GM23248 (cell line): ENCODE results near the gene CPLX3. TPM values are rescaled to one million over a fixed set of nuclear protein-coding genes. Genes with fewer than 3 reads are reported as not detected.

Experiments used
- DNase-seq: peaks from one replicate; pipeline ENCODE4 v3.0.0-alpha.2; 2015
- H2AFZ ChIP-seq: fragments of 200-600 bp; sonication (generic); 2 replicates; pipeline ENCODE4 v1.6.1; 2016; ENCODE audit warnings: antibody characterized with exemption
- H3F3A ChIP-seq: fragments of 200-600 bp; sonication (generic); 2 replicates; pipeline ENCODE4 v1.6.1; 2016; ENCODE audit warnings: mild to moderate bottlenecking, antibody characterized with exemption, mixed run types; ENCODE audit not compliant: insufficient read depth
- H3K27ac ChIP-seq: fragments of 200-600 bp; sonication (generic); 2 replicates; pipeline ENCODE4 v1.5.1; 2016; ENCODE audit warnings: mild to moderate bottlenecking
- H3K27me3 ChIP-seq: fragments of 200-600 bp; sonication (generic); replicated peaks from 2 replicates; pipeline ENCODE4 v1.6.1; 2016; ENCODE audit warnings: mild to moderate bottlenecking; ENCODE audit not compliant: insufficient read depth
- H3K36me3 ChIP-seq: fragments of 200-600 bp; sonication (generic); 2 replicates; pipeline ENCODE4 v1.6.1; 2016; ENCODE audit warnings: low read depth, mild to moderate bottlenecking
- H3K4me1 ChIP-seq: fragments of 200-600 bp; sonication (generic); 2 replicates; pipeline ENCODE4 v1.6.1; 2016; ENCODE audit warnings: mild to moderate bottlenecking; ENCODE audit not compliant: insufficient read depth
- H3K4me2 ChIP-seq: fragments of 200-600 bp; sonication (generic); one replicate; pipeline ENCODE4 v1.6.1; 2016; ENCODE audit warnings: mild to moderate bottlenecking; ENCODE audit not compliant: unreplicated experiment
- H3K4me3 ChIP-seq: fragments of 200-600 bp; sonication (generic); 2 replicates; pipeline ENCODE4 v1.5.1; 2016; ENCODE audit warnings: mild to moderate bottlenecking
- H3K79me2 ChIP-seq: fragments of 200-600 bp; sonication (generic); 2 replicates; pipeline ENCODE4 v1.6.1; 2016; ENCODE audit warnings: mild to moderate bottlenecking; ENCODE audit not compliant: insufficient read depth
- H3K9ac ChIP-seq: fragments of 200-600 bp; sonication (generic); 2 replicates; pipeline ENCODE4 v1.6.1; 2016; ENCODE audit warnings: mild to moderate bottlenecking
- H3K9me2 ChIP-seq: fragments of 200-600 bp; sonication (generic); 2 replicates; pipeline ENCODE4 v1.6.1; 2016; ENCODE audit warnings: mixed run types, mild to moderate bottlenecking, moderate library complexity; ENCODE audit not compliant: insufficient read depth
- H3K9me3 ChIP-seq: fragments of 200-600 bp; sonication (generic); one replicate; pipeline ENCODE4 v1.6.1; 2017; ENCODE audit warnings: low read depth
- H4K20me1 ChIP-seq: fragments of 200-600 bp; sonication (generic); 2 replicates; pipeline ENCODE4 v1.6.0; 2016; ENCODE audit not compliant: insufficient read depth
- EZH2 ChIP-seq: fragments of 200-600 bp; sonication (generic); IDR thresholded peaks from 2 replicates; pipeline ENCODE4 v1.6.1; 2018; ENCODE audit warnings: antibody characterized with exemption, mild to moderate bottlenecking; ENCODE audit not compliant: insufficient read depth, poor library complexity, severe bottlenecking
- EZH2phosphoT487 ChIP-seq: fragments of 200-600 bp; sonication (generic); IDR thresholded peaks from 2 replicates; pipeline ENCODE4 v1.6.1; 2018; ENCODE audit warnings: antibody characterized with exemption, moderate library complexity, mild to moderate bottlenecking, low read depth; ENCODE audit not compliant: insufficient read depth
- WGBS, 2 experiments: methylation state at CpG; one replicate each; pipeline ENCODE4 v1.1.6; 2015 to 2017; ENCODE audit warnings: low lambda C conversion rate in 2 of 2, low coverage in 1 of 2; ENCODE audit errors: missing lambda C conversion rate in 2 of 2; 5-methylcytosine and 5-hydroxymethylcytosine counted together
- in situ Hi-C: fragments of 300-500 bp; cut with MboI; formaldehyde crosslinking; loops from 2 replicates; pipeline ENCODE4 v1.15.0; 2020
- polyA plus RNA-seq: library from polyadenylated mRNA; unstranded; fragments of >200 nt; fragmentation: Nextera tagmentation; extraction: Ambion mirVana; gene quantifications from 2 replicates; pipeline ENCODE4 v1.2.1, GENCODE V29; 2016
- total RNA-seq: library from RNA; depleted of rRNA; stranded (reverse); fragments of >200 nt; shearing (Covaris generic); gene quantifications from 2 replicates; pipeline ENCODE4 v1.2.3, GENCODE V29; 2014

CPLX3 gene
- total and polyA plus RNA-seq, 2 experiments from 2014 or later = not detected

DNA sequence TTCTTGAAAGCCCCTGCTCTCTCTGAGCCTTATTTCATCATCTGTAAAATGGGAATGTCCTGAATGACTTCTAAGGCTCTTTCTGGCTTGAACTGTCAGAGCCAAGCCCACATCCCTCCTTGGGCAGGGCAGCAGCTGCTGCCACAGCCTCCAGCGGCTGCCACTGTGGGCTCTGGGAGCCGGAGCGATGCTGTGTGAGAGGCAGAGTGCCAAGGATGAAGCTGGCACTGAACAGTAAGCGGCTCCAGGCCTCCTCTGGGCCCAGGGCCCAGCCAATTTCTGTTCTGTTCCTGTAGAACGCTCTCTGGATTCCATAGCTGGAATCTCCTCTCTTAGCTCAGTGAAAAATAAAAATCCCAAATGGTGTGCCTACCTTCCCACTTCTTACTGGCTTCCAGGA is 4.4 kb downstream of the CPLX3 start:
- no peaks in the 10 kb centered on the region for H3K9me2 ChIP-seq
- no peaks in the 10 kb centered on the region for H3K36me3 ChIP-seq
- in situ Hi-C loops = no loop called here
- no peaks in the 10 kb centered on the region for H3K79me2 ChIP-seq
- DNase-seq = no peak
- H3K4me2 ChIP-seq = no peak overlapping the region
- H3K4me1 ChIP-seq = no peaks in the 10 kb centered on the region
- TF ChIP-seq EZH2phosphoT487 (no peak), EZH2 (no peak)
- 45 to 54% methylated on average over 5 of the region's 5 CpGs for WGBS, 2 experiments
- no peak overlapping the region for H3K9ac ChIP-seq
- no peak overlapping the region for H3K27ac ChIP-seq
- no peaks in the 10 kb centered on the region; the same call in none of the 2 replicates for H3K27me3 ChIP-seq
- H3F3A ChIP-seq = 0 out of 2 replicates have a peak, but pooled peaks cover 4% of the 10 kb centered on the region
- no peak overlapping the region for H3K4me3 ChIP-seq
- no peak overlapping the region for H2AFZ ChIP-seq
- no peaks in the 10 kb centered on the region for H4K20me1 ChIP-seq
- no peaks in the 10 kb centered on the region for H3K9me3 ChIP-seq

DNA sequence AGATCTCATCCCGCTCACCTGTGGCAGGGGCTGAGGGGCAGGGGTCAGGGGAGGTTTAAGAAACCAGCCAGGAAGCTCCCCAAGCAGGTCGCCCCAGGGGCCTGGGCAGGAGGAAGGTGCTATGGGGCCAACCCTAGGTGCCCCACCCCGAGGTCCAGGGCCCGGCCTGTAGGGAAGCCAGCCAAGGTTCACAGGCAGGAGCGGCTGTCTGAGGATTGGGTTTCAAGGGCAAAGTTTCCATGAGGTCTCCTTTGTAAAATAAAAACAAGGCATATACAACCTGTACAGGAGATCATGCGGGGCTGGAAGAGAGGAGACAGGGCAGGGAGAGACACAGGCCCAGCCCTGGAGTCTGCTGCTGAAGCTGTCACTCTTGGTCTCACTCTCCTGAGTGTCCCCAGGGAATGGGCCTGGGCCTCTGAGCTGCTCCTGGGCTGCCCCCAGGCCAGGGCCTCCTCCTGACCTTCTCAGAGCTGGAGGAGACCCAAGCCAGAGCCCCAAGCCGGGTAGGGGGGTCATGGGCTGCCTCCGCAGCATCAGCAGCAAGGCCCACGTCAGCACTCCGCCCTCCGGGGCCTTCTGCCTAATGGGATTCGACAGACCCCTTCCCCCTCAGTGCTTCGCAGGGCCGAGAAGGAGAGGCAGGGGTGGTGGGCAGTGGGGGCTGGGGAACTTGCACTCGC is 5.5 kb downstream of the CPLX3 start:
- 58 to 59% methylated on average over 15 of the region's 15 CpGs for WGBS, 2 experiments
- H3K9me2 ChIP-seq = no peaks in the 10 kb centered on the region
- no peak overlapping the region for H3K4me3 ChIP-seq
- in situ Hi-C loops = no loop called here
- no peak overlapping the region for H3K4me2 ChIP-seq
- TF ChIP-seq EZH2 = no peak
- no peak for TF ChIP-seq EZH2phosphoT487
- H3K4me1 ChIP-seq = no peaks in the 10 kb centered on the region
- no peak overlapping the region for H2AFZ ChIP-seq
- no peaks in the 10 kb centered on the region for H4K20me1 ChIP-seq
- no peaks in the 10 kb centered on the region for H3K9me3 ChIP-seq
- DNase-seq = no peak
- no peak overlapping the region for H3K9ac ChIP-seq
- no peaks in the 10 kb centered on the region; the same call in none of the 2 replicates for H3K27me3 ChIP-seq
- H3K27ac ChIP-seq = no peak overlapping the region
- H3K36me3 ChIP-seq = no peaks in the 10 kb centered on the region
- H3F3A ChIP-seq = 0 out of 2 replicates have a peak, but pooled peaks cover 4% of the 10 kb centered on the region
- H3K79me2 ChIP-seq = no peaks in the 10 kb centered on the region

DNA sequence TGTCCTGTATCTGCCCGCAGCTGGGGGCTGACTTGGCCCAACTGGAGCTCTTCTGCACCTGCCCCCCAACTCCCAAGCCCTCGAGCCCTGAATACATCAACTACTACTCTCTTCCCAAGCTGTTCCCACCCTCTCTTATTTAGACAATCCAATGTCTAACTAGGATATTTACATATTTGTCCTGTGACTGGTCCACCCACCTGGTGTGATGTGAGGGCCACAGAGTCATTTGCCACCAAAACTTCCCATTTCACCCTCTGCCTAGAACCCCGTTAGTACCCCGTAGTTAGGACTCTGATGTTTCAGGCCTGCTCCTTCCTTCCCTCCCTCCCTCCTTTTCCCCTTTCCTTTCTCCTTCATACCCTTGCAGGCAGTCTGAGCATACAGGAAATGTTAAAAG is 6.4 kb downstream of the CPLX3 start:
- Histone ChIP-seq H3K79me2 (no peaks in the 10 kb centered on the region), H3K9me3 (no peaks in the 10 kb centered on the region), H2AFZ (no peak overlapping the region), H4K20me1 (no peaks in the 10 kb centered on the region), H3K36me3 (no peaks in the 10 kb centered on the region), H3F3A (0 out of 2 replicates have a peak, but pooled peaks cover 4% of the 10 kb centered on the region), H3K27me3 (no peaks in the 10 kb centered on the region), H3K9me2 (no peaks in the 10 kb centered on the region), H3K9ac (no peak overlapping the region), H3K27ac (no peak overlapping the region), H3K4me3 (no peak overlapping the region), H3K4me1 (no peaks in the 10 kb centered on the region), H3K4me2 (no peak overlapping the region)
- in situ Hi-C loops = no loop called here
- no peak for DNase-seq
- 67 to 68% methylated on average over 4 of the region's 4 CpGs for WGBS, 2 experiments
- no peak for TF ChIP-seq EZH2
- no peak for TF ChIP-seq EZH2phosphoT487

DNA sequence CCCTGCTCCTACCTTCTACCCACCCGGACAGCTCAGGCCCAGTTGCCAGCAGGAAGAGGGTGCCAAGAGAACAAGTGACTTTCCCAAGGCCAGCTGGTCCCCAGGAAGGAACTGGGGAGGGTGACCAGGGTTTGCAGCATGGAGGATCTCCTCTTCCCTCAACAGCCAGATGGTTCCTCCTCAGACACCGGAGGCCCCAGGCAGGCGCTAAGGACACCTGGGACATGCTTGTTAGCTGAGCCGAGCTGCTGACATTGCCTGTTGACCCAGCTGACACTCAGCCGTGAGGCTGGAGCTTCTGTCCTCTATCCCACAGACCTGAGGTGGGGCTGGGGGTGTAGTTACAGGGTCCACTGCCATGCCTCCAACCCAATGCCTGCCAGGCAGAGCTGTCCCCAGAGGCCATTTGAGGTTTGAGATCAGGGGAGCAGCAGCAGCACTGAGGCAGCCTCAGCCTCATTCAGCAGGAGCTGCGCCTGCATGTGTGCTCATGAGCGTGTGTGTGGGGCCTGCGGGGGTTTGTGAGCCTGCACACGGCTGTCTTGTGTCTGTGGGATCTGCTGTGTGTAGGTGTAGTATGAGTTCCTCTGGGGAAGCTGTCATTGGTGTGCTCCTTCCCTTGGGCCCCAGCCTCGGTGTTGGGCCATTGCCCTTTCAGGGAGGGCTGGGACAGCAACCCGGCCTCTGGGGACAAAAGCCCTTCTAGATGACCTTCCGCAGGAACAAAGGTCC is 7.1 kb downstream of the CPLX3 start:
- Histone ChIP-seq H3K9me2 (no peaks in the 10 kb centered on the region), H3K36me3 (no peaks in the 10 kb centered on the region), H2AFZ (no peak overlapping the region), H3K9ac (no peak overlapping the region), H3K4me3 (no peak overlapping the region), H3K4me1 (no peaks in the 10 kb centered on the region), H3K79me2 (no peaks in the 10 kb centered on the region), H3K27ac (no peak overlapping the region), H3K4me2 (no peak overlapping the region), H4K20me1 (no peaks in the 10 kb centered on the region), H3F3A (0 out of 2 replicates have a peak, but pooled peaks cover 4% of the 10 kb centered on the region), H3K9me3 (no peaks in the 10 kb centered on the region), H3K27me3 (no peaks in the 10 kb centered on the region)
- TF ChIP-seq EZH2 (no peak), EZH2phosphoT487 (no peak)
- 73 to 77% methylated on average over 12 of the region's 12 CpGs for WGBS, 2 experiments
- no peak for DNase-seq
- in situ Hi-C loops = no loop called here
